T-helper 1 cell treated with Interleukin-12 subunit alpha and Interleukin-12 subunit beta and Interleukin-4 antibody, amounts not matched to agents 30 ng/mL and 1 ng/mL, for 36 hours (primary cell): ENCODE measurements around the gene FBXL13. TPM values are rescaled to one million over a fixed set of nuclear protein-coding genes. Genes with fewer than 3 reads are reported as not detected.
"Not testable (repeated sequence)": the region's sequence is repeated elsewhere in the genome, so short reads cannot be mapped to it uniquely, and the experiment has no call there.

Source experiments
- intact Hi-C: fragments of 100-400 bp; cut with micrococcal nuclease; formaldehyde crosslinking; loops from one replicate; pipeline ENCODE4 v1.15.1; 2024
- total RNA-seq: library from RNA; stranded (reverse); gene quantifications from 2 replicates; pipeline ENCODE4 v1.2.3, GENCODE V29; 2022

The FBXL13 gene
- 0.29 and 0.78 TPM in 2 replicates for total RNA-seq

DNA sequence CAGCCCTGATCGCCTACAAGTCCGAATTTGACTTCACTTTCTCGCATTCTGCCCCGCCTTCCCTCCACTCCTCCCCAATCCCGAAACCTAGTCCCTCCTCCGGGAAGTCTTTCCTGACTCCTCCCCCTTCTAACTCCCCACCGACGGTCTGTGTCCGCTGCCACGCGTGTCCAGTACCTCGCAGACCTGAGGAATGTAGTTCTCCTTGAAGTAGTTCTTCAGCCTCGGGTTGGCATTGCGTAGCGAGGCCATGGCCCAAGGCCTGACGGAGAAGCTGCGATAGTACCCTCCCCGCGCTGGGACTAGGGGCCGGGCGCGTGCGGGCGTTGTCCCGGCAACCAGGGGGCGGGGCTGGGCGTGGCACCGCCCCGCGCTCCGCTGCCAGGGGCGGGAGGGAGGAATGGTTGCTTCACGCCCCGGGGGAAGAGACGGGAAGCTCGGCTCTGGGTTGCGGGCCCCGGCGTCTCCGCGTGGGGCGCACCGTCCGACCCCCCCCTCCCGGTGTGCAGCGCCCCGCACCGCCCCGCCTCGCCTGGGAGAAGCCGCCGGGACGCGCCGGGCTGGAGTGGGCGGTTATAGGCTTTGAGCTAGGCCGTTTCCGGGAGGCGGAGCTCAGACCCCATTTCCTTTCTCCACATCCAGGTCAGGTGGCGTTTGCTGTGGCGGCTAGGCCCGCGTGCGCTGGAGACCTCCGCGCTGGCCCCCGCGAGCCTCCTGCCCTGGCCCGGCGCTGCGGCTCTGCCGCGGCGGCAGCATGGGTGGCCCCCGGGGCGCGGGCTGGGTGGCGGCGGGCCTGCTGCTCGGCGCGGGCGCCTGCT lies at the start of gene FBXL13, which contains the start of gene ARMC10:
TSS of gene FBXL13 (minus strand) at position 278 of the 818 bp plus-strand sequence.
TSS of gene ARMC10 (plus strand) at position 622 of the 818 bp plus-strand sequence. CDS start at position 755, 133 bp downstream.
- intact Hi-C loops, result loop anchor here (1.0 kb wide), 6 partner anchors 9 to 326 kb away; partner anchors contain the start of genes DNAJC2, FAM185A and PMPCB

GRCh38 chr7:103123529-103123928 lies 48.9 kb upstream of the FBXL13 start:
- intact Hi-C loops, result no loop called here

DNA sequence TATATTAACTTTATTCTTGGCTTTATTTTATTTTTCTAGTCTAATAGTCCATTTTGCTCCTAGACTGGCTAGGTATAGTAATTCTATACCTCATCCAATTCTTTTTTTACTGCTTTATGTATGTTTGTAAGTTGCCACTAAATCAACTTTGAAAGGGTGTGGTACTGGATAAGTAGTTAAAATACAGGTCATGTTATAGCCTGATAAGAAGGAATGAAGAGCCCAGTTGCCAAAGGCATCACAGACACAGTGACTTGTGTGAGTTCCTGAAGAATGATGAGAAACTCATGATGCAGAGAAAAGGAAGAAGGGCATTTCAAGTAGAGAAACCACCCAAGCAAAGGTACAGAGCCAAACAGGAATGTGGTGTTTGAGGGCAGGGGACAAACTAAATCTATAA lies 47.0 kb upstream of the FBXL13 start:
- intact Hi-C loops, result no loop called here

GRCh38 chr7:103120362-103120761 lies 45.8 kb upstream of the FBXL13 start:
- intact Hi-C loops, result no loop called here

GRCh38 chr7:103119791-103120291 lies 45.2 kb upstream of the FBXL13 start:
- intact Hi-C loops, result no loop called here

GRCh38 chr7:103117465-103117864 lies 42.9 kb upstream of the FBXL13 start:
- intact Hi-C loops, result no loop called here

- intact Hi-C loops, result no loop called here
These were observed 42.4 kb upstream of the FBXL13 start for GRCh38 chr7:103116991-103117390.

DNA sequence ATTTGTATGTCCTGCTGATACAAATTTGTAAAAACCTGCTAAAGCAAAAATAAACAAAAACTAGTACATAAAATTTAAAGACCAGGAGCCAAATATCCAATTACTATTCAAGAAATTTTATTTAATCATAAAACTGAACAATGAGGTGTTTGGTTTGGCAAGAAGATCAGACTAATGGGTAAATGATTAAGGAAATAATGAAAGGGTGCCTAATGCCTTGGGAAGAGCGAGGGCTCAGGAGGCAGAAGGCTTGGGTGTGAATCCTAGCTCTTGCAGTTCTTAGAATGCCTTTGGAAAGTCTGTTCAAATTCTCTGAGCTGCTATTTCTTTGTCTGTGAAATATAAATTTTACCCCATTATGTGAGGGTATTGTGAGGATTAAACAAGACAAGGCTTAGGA lies 41.9 kb upstream of the FBXL13 start:
- intact Hi-C loops, result no loop called here

DNA sequence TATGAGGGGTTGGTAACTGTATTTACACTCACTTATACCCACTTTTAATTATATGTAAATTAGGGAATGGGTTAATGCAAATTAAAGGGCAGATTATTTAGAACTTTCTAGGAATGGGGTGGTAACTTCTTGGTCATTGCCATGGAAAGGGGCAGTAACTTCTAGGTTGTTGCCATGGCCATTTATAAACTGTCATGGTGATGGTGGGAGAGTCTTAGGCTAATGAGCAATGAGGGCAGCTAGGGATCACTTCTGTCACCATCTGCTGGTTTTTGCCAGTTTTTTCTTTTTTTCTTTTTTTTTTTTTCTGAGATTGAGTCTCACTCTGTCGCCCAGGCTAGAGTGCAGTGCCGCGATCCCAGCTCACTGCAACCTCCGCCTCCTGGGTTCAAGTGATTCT lies 41.2 kb upstream of the FBXL13 start:
- intact Hi-C loops, result no loop called here

GRCh38 chr7:103114576-103115008 lies 40.0 kb upstream of the FBXL13 start:
- intact Hi-C loops, result loop anchor here (5.0 kb wide), 1 partner anchor 33 kb away; the partner anchor contains the start of gene NAPEPLD

- intact Hi-C loops, result loop anchor here (5.0 kb wide), 1 partner anchor 34 kb away; the partner anchor contains the start of gene NAPEPLD
These were observed 38.6 kb upstream of the FBXL13 start for GRCh38 chr7:103113164-103113563.

DNA sequence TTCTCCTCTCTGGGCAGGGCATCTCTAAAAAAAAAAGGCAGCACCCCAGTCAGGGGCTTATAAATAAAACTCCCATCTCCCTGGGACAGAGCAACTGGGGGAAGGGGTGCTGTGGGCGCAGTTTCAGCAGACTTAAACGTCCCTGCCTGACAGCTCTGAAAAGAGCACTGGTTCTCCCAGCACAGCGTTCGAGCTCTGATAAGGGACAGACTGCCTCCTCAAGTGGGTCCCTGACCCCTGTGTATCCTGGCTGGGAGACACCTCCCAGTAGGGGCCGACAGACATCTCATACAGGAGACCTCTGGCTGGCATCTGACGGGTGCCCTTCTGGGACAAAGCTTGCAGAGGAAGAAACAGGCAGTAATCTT lies 32.1 kb upstream of the FBXL13 start:
- intact Hi-C loops, result not testable (repeated sequence)

DNA sequence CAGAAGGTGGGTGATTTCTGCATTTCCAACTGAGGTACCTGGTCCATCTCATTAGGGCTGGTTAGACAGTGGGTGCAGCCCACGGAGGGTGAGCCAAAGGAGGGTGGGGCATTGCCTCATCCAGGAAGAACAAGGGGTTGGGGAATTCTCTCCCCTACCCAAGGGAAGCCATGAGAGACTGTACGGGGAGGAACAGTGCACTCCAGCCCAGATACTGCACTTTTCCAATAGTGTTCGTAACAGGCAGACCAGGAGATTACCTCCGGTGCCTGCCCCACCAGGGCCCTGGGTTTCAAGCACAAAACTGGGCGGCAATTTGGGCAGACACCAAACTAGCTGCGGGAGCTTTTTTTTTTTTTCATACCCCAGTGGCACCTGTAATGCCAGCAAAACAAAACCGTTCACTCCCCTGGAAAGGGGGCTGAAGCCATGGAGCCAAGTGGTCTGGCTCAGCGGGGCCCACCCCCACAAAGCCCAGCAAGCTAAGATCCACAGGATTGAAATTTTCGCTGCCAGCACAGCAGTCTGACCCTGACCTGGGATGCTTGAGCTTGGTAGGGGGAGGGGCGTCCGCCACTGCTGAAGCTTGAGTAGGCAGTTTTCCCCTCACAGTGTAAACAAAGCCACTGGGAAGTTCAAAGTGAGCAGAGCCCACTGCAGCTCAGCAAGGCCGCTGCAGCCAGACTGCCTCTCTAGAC lies 31.6 kb upstream of the FBXL13 start:
- intact Hi-C loops, result no loop called here

DNA sequence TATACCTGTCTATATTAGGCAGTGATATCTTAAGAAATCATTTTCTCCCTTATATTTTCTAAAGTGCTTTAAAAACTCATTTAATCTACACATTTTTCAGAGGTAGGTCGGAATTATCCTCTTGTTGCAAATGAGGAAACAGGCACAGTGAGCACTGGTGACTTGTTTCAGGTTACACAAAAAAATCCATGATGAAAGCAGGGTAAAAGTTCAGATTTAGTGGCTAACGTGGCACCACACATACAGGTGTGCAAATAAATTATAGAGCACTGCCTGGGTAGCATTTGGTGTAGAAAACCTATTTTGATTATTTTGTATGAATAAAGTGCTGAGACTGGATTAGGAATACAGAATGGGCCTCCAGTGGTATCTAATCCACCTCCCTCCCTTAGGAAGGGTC lies 26.9 kb upstream of the FBXL13 start:
- intact Hi-C loops, result no loop called here

DNA sequence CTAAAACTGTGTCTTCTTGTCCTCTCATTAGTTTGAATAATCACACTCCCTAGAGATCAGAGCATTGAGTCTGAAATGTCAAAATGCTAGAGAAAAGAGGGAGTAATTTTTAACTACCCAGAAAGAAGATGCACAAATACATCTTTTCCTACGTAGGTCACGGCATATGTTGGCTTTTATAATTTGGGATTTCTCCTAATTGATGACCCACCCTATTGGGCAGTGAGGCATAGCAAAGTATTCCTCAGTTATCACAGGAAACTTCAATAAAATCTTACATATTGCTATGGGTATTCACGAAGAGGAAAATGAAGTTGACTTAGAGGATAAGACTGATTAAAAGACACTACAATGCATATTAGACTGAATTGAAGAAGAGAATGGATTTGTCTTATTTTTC lies 25.8 kb upstream of the FBXL13 start:
- intact Hi-C loops, result no loop called here

DNA sequence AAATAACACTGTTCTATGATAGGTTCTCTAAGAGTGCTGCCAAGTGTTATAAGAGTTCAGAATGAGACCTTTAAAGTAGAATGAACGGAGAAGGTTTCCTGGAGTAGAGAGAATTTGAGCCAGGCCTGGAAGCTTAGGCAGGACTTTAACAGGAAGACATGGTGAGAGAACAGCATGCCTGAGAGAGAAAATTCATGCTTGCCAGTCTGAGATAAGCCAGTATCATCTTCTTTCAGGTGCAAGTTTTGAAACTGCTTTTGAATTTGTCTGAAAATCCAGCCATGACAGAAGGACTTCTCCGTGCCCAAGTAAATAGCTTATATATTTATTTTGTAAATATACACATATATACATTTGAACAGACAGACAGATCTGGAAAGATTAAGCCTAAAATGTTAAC lies 22.4 kb upstream of the FBXL13 start:
- intact Hi-C loops, result no loop called here

DNA sequence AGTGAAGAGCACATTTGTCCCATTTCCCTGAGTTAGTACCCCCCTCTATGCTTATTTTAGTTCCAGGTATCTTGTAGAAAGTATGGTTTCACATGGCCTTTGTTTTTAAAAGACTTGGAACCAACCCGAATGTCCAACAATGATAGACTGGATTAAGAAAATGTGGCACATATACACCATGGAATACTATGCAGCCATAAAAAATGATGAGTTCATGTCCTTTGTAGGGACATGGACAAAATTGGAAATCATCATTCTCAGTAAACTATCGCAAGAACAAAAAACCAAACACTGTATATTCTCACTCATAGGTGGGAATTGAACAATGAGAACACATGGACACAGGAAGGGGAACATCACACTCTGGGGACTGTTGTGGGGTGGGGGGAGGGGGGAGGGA lies 21.0 kb upstream of the FBXL13 start:
- intact Hi-C loops, result not testable (repeated sequence)

- intact Hi-C loops, result no loop called here
These were observed 19.5 kb upstream of the FBXL13 start for GRCh38 chr7:103094102-103094501.

DNA sequence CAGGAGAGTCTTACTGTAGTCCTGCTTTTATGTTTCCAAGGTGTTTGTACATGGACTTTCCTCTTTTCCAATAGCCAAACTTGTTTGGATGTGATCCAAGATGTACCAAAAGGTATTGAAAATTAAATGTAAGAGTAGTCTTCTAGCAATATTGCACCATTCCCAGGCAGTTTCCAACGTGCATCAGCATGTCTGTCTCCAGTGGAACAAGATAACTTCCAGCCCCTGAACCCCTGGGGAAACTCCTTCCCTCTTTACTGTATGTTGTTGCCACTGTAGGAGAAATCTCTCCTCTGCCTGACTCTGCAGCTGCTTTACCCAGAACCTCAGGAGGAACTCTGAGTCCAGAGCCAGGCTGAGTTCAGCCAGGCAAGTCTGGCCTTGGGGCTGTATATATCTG lies 18.8 kb upstream of the FBXL13 start:
- intact Hi-C loops, result no loop called here

- intact Hi-C loops, result not testable (repeated sequence)
These were observed 17.7 kb upstream of the FBXL13 start for GRCh38 chr7:103092321-103092720.

GRCh38 chr7:103083210-103083609 lies 8.6 kb upstream of the FBXL13 start:
- intact Hi-C loops, result no loop called here

GRCh38 chr7:103082497-103082896 lies 7.9 kb upstream of the FBXL13 start:
- intact Hi-C loops, result no loop called here
